ENCODE results near the gene MSL3. TPM values are rescaled to one million over a fixed set of nuclear protein-coding genes. Genes with fewer than 3 reads are reported as not detected.

The MSL3 gene
- total RNA-seq, 1 donor, result 26.4 TPM

GRCh38 chrX:11759172-11759460, 1.1 kb downstream of the MSL3 start:
- Histone ChIP-seq H3K4me2 (ENCODE audit: insufficient read depth, low read length) (peak overlapping the region; percentile 86), H3K4me3 (ENCODE audit: insufficient read depth, low read length) (peak overlapping the region; percentile 88), H3K4me1 (ENCODE audit: insufficient read depth, low read length) (peaks cover 14% of the 10 kb centered on the region), H3K79me2 (ENCODE audit: insufficient read depth, low read length) (peaks cover 3% of the 10 kb centered on the region), H4K20me1 (ENCODE audit: insufficient read depth, low read length) (no peaks in the 10 kb centered on the region), H3K27ac (ENCODE audit: low read depth, low read length) (peak overlapping the region; percentile 91), H3K27me3 (ENCODE audit: insufficient read depth, low read length) (no peaks in the 10 kb centered on the region), H3K9me3 (ENCODE audit: low read depth, low read length) (no peaks in the 10 kb centered on the region), H2AFZ (ENCODE audit: low read length) (peak overlapping the region; percentile 50), H3K36me3 (ENCODE audit: insufficient read depth, low read length) (peaks cover 28% of the 10 kb centered on the region)
- no peak for DNase-seq (ENCODE audit: insufficient read length, low spot score, missing footprints)
- TF ChIP-seq CTCF (IDR thresholded peaks at IDR 0.05; ENCODE audit: extremely low read depth, low read depth, low read length), result no peak

GRCh38 chrX:11759461-11760311, 1.6 kb downstream of the MSL3 start:
- H3K4me1 ChIP-seq (ENCODE audit: insufficient read depth, low read length), result peaks cover 14% of the 10 kb centered on the region
- peak overlapping the region; percentile 88 for H3K4me3 ChIP-seq (ENCODE audit: insufficient read depth, low read length)
- peaks cover 28% of the 10 kb centered on the region for H3K36me3 ChIP-seq (ENCODE audit: insufficient read depth, low read length)
- H3K27me3 ChIP-seq (ENCODE audit: insufficient read depth, low read length), result no peaks in the 10 kb centered on the region
- H3K9me3 ChIP-seq (ENCODE audit: low read depth, low read length), result no peaks in the 10 kb centered on the region
- peaks cover 3% of the 10 kb centered on the region for H3K79me2 ChIP-seq (ENCODE audit: insufficient read depth, low read length)
- DNase-seq (ENCODE audit: insufficient read length, low spot score, missing footprints), result peak; percentile 92
- peak overlapping the region; percentile 91 for H3K27ac ChIP-seq (ENCODE audit: low read depth, low read length)
- H2AFZ ChIP-seq (ENCODE audit: low read length), result peak overlapping the region; percentile 69
- TF ChIP-seq CTCF (IDR thresholded peaks at IDR 0.05; ENCODE audit: extremely low read depth, low read depth, low read length), result no peak
- H4K20me1 ChIP-seq (ENCODE audit: insufficient read depth, low read length), result no peaks in the 10 kb centered on the region
- peak overlapping the region; percentile 86 for H3K4me2 ChIP-seq (ENCODE audit: insufficient read depth, low read length)

- Histone ChIP-seq H2AFZ (ENCODE audit: low read length) (no peak overlapping the region), H3K27ac (ENCODE audit: low read depth, low read length) (no peak overlapping the region), H3K4me2 (ENCODE audit: insufficient read depth, low read length) (no peak overlapping the region), H3K79me2 (ENCODE audit: insufficient read depth, low read length) (peaks cover 3% of the 10 kb centered on the region), H3K4me3 (ENCODE audit: insufficient read depth, low read length) (no peak overlapping the region), H3K4me1 (ENCODE audit: insufficient read depth, low read length) (peaks cover 14% of the 10 kb centered on the region), H4K20me1 (ENCODE audit: insufficient read depth, low read length) (no peaks in the 10 kb centered on the region), H3K36me3 (ENCODE audit: insufficient read depth, low read length) (peaks cover 31% of the 10 kb centered on the region), H3K9me3 (ENCODE audit: low read depth, low read length) (no peaks in the 10 kb centered on the region), H3K27me3 (ENCODE audit: insufficient read depth, low read length) (no peaks in the 10 kb centered on the region)
- no peak for TF ChIP-seq CTCF (IDR thresholded peaks at IDR 0.05; ENCODE audit: extremely low read depth, low read depth, low read length)
- DNase-seq (ENCODE audit: insufficient read length, low spot score, missing footprints), result no peak
These were observed 2.9 kb downstream of the MSL3 start for GRCh38 chrX:11760958-11761357.

GRCh38 chrX:11764602-11765067, 6.6 kb downstream of the MSL3 start:
- DNase-seq (ENCODE audit: insufficient read length, low spot score, missing footprints), result no peak
- Histone ChIP-seq H3K27me3 (ENCODE audit: insufficient read depth, low read length) (no peaks in the 10 kb centered on the region), H2AFZ (ENCODE audit: low read length) (no peak overlapping the region), H3K9me3 (ENCODE audit: low read depth, low read length) (no peaks in the 10 kb centered on the region), H3K4me1 (ENCODE audit: insufficient read depth, low read length) (peaks cover 5% of the 10 kb centered on the region), H3K4me2 (ENCODE audit: insufficient read depth, low read length) (no peak overlapping the region), H3K36me3 (ENCODE audit: insufficient read depth, low read length) (peaks cover 34% of the 10 kb centered on the region), H3K27ac (ENCODE audit: low read depth, low read length) (no peak overlapping the region), H3K4me3 (ENCODE audit: insufficient read depth, low read length) (no peak overlapping the region), H3K79me2 (ENCODE audit: insufficient read depth, low read length) (peaks cover 3% of the 10 kb centered on the region), H4K20me1 (ENCODE audit: insufficient read depth, low read length) (no peaks in the 10 kb centered on the region)
- no peak for TF ChIP-seq CTCF (IDR thresholded peaks at IDR 0.05; ENCODE audit: extremely low read depth, low read depth, low read length)

Measured in osteoblast (primary cell).